ENCODE measurements around the gene SECISBP2. TPM values are rescaled to one million over a fixed set of nuclear protein-coding genes. Genes with fewer than 3 reads are reported as not detected.
A peak's percentile ranks its signal among the peaks of the same experiment; 100 is the strongest.
"Not testable (repeated sequence)": the region's sequence is repeated elsewhere in the genome, so short reads cannot be mapped to it uniquely, and the experiment has no call there.

Gene SECISBP2
- total RNA-seq, 1 donor from 2014 or later = 15.1 TPM

DNA sequence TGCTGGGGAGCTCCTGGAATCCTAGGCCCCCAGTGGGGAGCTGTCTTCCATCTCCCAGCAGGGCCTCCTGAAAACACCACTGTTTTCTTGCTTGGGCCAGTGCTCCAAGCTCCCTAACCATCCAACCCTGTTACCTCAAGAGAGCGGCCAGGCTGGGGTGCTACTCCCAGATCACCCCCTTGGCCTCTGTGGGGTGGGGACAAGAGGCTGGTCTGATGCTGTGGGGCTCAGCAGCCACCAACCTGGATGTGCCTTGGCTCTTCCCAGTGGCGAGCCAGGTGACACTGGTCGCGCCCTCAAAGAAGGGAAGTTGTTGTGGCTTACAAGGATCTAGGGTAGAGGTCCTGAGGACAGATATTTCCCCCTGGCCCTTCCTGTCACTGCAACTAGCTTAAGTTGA is 49.0 kb downstream of the SECISBP2 start:
- Mint-ChIP-seq H3K4me1 (ENCODE audit: low read depth) (no peaks in the 10 kb centered on the region), H3K9me3 (ENCODE audit: low read depth) (no peaks in the 10 kb centered on the region), H3K27me3 (ENCODE audit: low read depth) (no peaks in the 10 kb centered on the region), H3K36me3 (ENCODE audit: low read depth) (peaks cover under 1% of the 10 kb centered on the region), H3K4me3 (ENCODE audit: unreplicated experiment) (no peak overlapping the region), H3K27ac (ENCODE audit: unreplicated experiment) (no peak overlapping the region)
- TF ChIP-seq, protein P1, sequence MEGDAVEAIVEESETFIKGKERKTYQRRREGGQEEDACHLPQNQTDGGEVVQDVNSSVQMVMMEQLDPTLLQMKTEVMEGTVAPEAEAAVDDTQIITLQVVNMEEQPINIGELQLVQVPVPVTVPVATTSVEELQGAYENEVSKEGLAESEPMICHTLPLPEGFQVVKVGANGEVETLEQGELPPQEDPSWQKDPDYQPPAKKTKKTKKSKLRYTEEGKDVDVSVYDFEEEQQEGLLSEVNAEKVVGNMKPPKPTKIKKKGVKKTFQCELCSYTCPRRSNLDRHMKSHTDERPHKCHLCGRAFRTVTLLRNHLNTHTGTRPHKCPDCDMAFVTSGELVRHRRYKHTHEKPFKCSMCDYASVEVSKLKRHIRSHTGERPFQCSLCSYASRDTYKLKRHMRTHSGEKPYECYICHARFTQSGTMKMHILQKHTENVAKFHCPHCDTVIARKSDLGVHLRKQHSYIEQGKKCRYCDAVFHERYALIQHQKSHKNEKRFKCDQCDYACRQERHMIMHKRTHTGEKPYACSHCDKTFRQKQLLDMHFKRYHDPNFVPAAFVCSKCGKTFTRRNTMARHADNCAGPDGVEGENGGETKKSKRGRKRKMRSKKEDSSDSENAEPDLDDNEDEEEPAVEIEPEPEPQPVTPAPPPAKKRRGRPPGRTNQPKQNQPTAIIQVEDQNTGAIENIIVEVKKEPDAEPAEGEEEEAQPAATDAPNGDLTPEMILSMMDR (IDR thresholded peaks at IDR 0.05) = no peak
- no peak for DNase-seq (ENCODE audit: low spot score)

DNA sequence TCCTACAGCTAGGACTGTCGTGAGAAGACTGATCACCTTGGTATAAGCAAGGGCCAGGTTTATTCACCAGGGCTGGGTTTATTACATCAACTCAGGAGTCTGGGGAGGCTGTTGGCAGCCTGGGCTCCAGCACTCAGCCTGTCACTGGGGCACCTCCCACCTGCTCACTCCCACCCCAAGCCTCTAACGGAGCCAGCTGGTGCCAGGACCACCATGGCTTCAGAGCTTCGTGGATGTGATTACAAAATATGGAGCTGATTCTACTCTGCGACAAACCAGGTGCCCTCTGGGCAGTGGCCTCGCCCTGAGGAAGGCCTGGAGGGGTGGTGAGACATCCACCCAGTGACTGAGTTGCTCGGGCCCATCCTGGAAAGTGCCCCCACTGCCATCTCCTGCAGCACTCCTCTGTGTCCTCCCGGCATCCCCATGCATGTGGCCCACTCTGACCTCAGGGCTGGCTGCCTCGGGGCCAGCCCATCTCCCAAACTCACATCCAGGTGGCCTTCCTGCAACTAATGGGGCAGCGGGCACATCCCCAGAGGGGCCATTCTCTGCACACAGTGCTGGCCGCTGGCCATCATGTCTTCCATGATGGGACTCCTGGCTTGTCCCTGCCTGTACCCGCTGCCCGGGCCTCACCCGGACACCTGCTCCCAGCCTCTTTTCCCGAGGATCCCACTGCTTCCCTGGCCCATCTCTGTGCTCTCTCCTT is 49.6 kb downstream of the SECISBP2 start:
- Mint-ChIP-seq H3K4me1 (ENCODE audit: low read depth) (no peaks in the 10 kb centered on the region), H3K9me3 (ENCODE audit: low read depth) (no peaks in the 10 kb centered on the region), H3K27me3 (ENCODE audit: low read depth) (no peaks in the 10 kb centered on the region), H3K27ac (ENCODE audit: unreplicated experiment) (no peak overlapping the region), H3K36me3 (ENCODE audit: low read depth) (no peaks in the 10 kb centered on the region), H3K4me3 (ENCODE audit: unreplicated experiment) (no peak overlapping the region)
- no peak for DNase-seq (ENCODE audit: low spot score)
- TF ChIP-seq, protein P1 (IDR thresholded peaks at IDR 0.05) = no peak

DNA sequence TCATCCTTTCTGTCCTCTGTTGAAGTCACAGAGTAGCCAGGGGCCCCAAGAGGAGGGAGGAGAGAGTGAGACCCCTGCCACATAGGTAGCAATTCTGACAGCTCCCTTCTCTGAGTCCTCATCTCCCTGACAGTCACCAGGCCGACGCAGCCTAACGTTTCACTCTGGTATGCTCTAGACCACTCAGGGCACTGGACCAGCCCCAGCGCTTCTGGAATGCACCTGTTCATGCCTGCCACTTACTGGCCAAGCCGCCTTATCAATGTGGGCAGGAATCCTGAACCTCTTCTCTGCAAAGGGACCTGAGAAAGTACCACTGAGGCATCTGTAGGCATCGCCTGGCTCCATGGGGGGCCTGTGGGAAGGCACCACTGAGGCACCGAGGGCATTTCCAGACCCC is 50.2 kb downstream of the SECISBP2 start:
- TF ChIP-seq, protein P1 (IDR thresholded peaks at IDR 0.05) = no peak
- Mint-ChIP-seq H3K27ac (ENCODE audit: unreplicated experiment) (no peak overlapping the region), H3K27me3 (ENCODE audit: low read depth) (no peaks in the 10 kb centered on the region), H3K4me3 (ENCODE audit: unreplicated experiment) (no peak overlapping the region), H3K4me1 (ENCODE audit: low read depth) (no peaks in the 10 kb centered on the region), H3K36me3 (ENCODE audit: low read depth) (no peaks in the 10 kb centered on the region), H3K9me3 (ENCODE audit: low read depth) (no peaks in the 10 kb centered on the region)
- peak; percentile 40 for DNase-seq (ENCODE audit: low spot score)

DNA sequence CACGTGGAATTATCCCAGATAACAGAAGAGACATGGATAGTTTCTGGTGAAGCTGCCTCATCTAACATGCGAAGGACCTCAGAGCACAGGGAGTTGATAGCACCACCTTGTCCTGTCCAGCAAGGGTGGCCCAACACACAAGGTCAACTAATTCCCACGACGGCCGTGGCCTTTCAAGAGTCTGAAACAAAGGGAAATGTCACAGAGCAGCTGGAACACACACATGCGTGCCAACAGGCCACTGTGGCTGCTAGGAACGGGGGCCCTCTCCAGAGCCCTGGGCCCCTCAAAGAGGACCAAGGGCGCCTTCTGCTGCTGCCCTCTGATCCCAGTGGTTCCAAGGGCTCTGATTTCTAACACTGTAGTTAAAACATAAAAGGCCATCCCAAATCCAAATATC is 50.7 kb downstream of the SECISBP2 start:
- Mint-ChIP-seq H3K9me3 (ENCODE audit: low read depth) (no peaks in the 10 kb centered on the region), H3K27ac (ENCODE audit: unreplicated experiment) (no peak overlapping the region), H3K4me3 (ENCODE audit: unreplicated experiment) (no peak overlapping the region), H3K4me1 (ENCODE audit: low read depth) (peaks cover under 1% of the 10 kb centered on the region), H3K36me3 (ENCODE audit: low read depth) (no peaks in the 10 kb centered on the region), H3K27me3 (ENCODE audit: low read depth) (no peaks in the 10 kb centered on the region)
- TF ChIP-seq, protein P1 (IDR thresholded peaks at IDR 0.05) = no peak
- DNase-seq (ENCODE audit: low spot score) = peak; percentile 39

DNA sequence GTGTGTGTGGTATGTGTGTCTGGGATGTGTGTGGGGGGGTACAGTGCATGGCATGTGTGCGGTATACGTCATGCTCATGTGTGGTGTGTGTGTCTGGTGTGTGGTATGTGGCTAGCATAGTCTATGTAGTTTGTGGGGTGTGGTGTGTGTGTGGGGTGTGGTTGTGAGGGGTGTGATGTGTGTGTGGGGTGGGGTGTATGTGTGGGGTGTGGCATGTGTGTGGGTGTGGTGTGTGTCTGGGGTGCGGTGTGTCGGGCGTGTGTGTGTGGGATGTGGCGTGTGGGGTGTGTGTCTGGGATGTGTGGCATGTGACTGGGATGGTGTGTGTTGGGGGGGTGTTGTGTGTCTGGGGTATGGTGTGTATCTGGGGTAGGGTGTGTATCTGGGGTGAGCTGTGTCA is 52.3 kb downstream of the SECISBP2 start:
- no peaks in the 10 kb centered on the region for H3K9me3 Mint-ChIP-seq (ENCODE audit: low read depth)
- H3K27me3 Mint-ChIP-seq (ENCODE audit: low read depth) = no peaks in the 10 kb centered on the region
- no peak overlapping the region for H3K27ac Mint-ChIP-seq (ENCODE audit: unreplicated experiment)
- peaks cover 6% of the 10 kb centered on the region for H3K4me1 Mint-ChIP-seq (ENCODE audit: low read depth)
- H3K36me3 Mint-ChIP-seq (ENCODE audit: low read depth) = no peaks in the 10 kb centered on the region
- TF ChIP-seq, protein P1 (IDR thresholded peaks at IDR 0.05) = no peak
- H3K4me3 Mint-ChIP-seq (ENCODE audit: unreplicated experiment) = no peak overlapping the region
- no peak for DNase-seq (ENCODE audit: low spot score)

DNA sequence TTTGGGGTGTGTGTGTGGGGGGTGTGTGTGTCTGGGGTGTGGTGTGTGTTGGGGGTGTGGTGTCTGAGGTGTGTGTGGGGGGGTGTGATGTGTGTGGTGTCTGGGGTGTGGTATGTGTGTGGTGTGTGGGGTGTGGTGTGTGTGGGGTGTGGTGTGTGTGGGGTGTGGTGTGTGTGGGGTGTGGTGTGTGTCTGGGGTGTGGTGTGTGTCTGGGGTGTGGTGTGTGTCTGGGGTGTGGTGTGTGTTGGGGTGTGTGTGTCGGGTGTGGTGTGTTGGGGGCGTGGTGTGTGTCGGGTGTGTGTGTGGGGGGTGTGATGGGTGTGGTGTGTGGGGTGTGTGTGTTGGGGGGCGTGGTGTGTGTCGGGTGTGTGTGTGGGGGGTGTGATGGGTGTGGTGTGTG is 53.5 kb downstream of the SECISBP2 start:
- H3K27me3 Mint-ChIP-seq (ENCODE audit: low read depth); H3K36me3 Mint-ChIP-seq (ENCODE audit: low read depth); H3K9me3 Mint-ChIP-seq (ENCODE audit: low read depth); DNase-seq (ENCODE audit: low spot score); H3K4me1 Mint-ChIP-seq (ENCODE audit: low read depth); H3K27ac Mint-ChIP-seq (ENCODE audit: unreplicated experiment); H3K4me3 Mint-ChIP-seq (ENCODE audit: unreplicated experiment): not testable (repeated sequence)

Measured in chondrocyte (in vitro differentiated cells).